Tibial nerve (tissue), 4 donors: Measurements from ENCODE around the gene RNF40. TPM values are rescaled to one million over a fixed set of nuclear protein-coding genes. Genes with fewer than 3 reads are reported as not detected.

Source experiments
- DNase-seq, 2 donors: peaks; one replicate each; pipeline ENCODE4 v3.0.0-alpha.2; 2019; ENCODE audit warnings: low spot score in 2 of 2
- H3K27ac ChIP-seq, 4 donors: fragments of 200-600 bp; sonication (generic) in 3 of 4; one replicate each; pipeline ENCODE4 v1.5.1; 2017 to 2019; ENCODE audit warnings: mild to moderate bottlenecking in 1 of 4
- H3K27me3 ChIP-seq, 2 donors: fragments of 200-600 bp; sonication (generic) in 1 of 2; one replicate each; pipeline versions ENCODE4 v1.5.1 to v1.6.0; 2017 to 2019
- H3K36me3 ChIP-seq, 3 donors: fragments of 200-600 bp; sonication (generic); one replicate each; pipeline ENCODE4 v1.5.1; 2018 to 2019
- H3K4me1 ChIP-seq, 4 donors: fragments of 200-600 bp; sonication (generic) in 3 of 4; one replicate each; pipeline ENCODE4 v1.5.1; 2017 to 2019
- H3K4me3 ChIP-seq, 4 donors: fragments of 200-600 bp; sonication (generic) in 3 of 4; one replicate each; pipeline ENCODE4 v1.5.1; 2017 to 2019; ENCODE audit warnings: mild to moderate bottlenecking in 1 of 4, moderate library complexity in 1 of 4
- H3K9me3 ChIP-seq, 4 donors: fragments of 200-600 bp; sonication (generic) in 3 of 4; one replicate each; pipeline ENCODE4 v1.5.1; 2017 to 2019
- CTCF ChIP-seq, 5 experiments: fragments of 200-600 bp in 3 of 5; fragments of 450-650 bp in 2 of 5; sonication (generic) in 3 of 5; IDR thresholded peaks; one replicate each; pipeline ENCODE4 v1.5.1; 2016 to 2019; ENCODE audit warnings: antibody characterized with exemption in 5 of 5, mild to moderate bottlenecking in 3 of 5, moderate library complexity in 2 of 5
- EP300 ChIP-seq, 2 donors: sonication (generic); formaldehyde crosslinking; IDR thresholded peaks; one replicate each; pipeline ENCODE4 v1.6.1; 2017; ENCODE audit warnings: antibody characterized with exemption in 2 of 2, mild to moderate bottlenecking in 1 of 2
- POLR2A ChIP-seq, 2 donors: fragments of 450-650 bp; IDR thresholded peaks; one replicate each; pipeline ENCODE4 v1.6.1; 2017; ENCODE audit warnings: antibody characterized with exemption in 2 of 2, mild to moderate bottlenecking in 2 of 2, moderate library complexity in 2 of 2
- WGBS, 2 donors: methylation state at CpG; one replicate each; pipeline ENCODE4 v1.1.5; 2018; 5-methylcytosine and 5-hydroxymethylcytosine counted together
- total RNA-seq, 4 donors: library from RNA; depleted of rRNA; stranded (reverse); fragments of >200 nt; gene quantifications; one replicate each; pipeline ENCODE4 v1.1.0, GENCODE V29; 2016

RNF40 gene
- total RNA-seq = 100 to 1,000 TPM in 1 of 4 donors, 10 to 100 TPM in 3; 71.7 to 127 (median 91.5) TPM

DNA sequence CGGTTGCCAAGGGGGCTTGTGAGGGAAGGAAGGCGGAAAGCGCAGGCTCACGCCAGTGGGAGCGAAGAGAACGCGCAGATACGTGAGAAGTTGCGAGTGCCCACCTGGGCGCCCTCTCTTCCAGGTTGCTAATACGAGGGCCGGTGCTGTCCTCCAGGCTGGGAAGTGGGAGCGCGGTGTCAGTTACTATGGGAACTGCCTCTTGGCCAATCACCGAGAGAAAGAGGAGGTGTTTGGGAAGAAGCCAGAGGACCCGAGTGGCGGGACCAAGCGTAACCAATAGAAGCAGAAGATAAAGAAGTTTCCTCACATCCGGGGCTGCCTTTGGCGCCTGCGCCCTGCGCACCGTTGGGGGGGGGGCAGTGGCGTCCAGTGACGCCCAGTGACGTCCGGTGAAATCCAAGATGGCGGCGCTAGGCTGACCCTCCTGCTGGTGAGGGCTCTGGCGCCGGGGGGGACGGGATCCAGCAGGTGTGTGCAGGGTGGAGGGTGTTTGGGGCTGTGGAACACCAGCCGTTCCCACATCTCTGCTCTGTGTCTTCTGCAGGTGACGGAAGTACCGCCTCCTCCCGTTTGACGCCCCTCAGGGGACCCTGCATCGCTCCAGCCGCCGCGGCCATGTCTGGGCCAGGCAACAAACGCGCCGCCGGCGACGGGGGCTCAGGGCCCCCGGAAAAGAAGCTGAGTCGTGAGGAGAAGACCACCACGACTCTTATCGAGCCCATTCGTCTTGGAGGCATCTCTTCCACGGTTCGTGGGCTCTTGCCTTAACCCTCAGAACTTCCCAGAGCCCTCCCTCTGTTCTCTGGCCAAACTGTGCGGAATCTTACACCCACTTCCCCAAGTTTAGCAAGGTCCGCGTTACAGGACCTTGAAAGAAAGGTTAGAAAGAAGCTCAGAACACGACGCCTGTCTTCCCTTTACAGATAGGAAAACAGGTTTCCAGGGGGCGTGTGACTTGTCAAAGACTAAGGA, at the start of gene RNF40, which contains the start of gene CFAP119:
Gene RNF40, plus strand, starts transcription at position 395 of the 975 bp plus-strand sequence. Its CDS starts 224 bp downstream, at position 619.
Gene CFAP119, minus strand, starts transcription at position 135 of the 975 bp plus-strand sequence. CDS start 314 bp downstream, outside the sequence.
- TF ChIP-seq EP300 (IDR thresholded peaks at IDR 0.05) (peak; percentile 90 to 96), POLR2A (IDR thresholded peaks at IDR 0.05) (peak; percentile 63 to 77), CTCF (IDR thresholded peaks at IDR 0.05) (peak in 2 of 5 experiments; percentile 32 to 49)

GRCh38 chr16:30715750-30716445, 46.2 kb upstream of the RNF40 start:
- no peaks in the 10 kb centered on the region for H3K27me3 ChIP-seq
- no peak for DNase-seq
- peak overlapping the region in 2 of 4 donors; percentile 58 to 70 for H3K27ac ChIP-seq
- peaks cover 3 to 100% (median 56%) of the 10 kb centered on the region in 3 donors for H3K36me3 ChIP-seq
- no peaks in the 10 kb centered on the region for H3K9me3 ChIP-seq
- peaks cover 0 to 4% (median 0%) of the 10 kb centered on the region in 4 donors for H3K4me1 ChIP-seq
- no peak for TF ChIP-seq EP300 (IDR thresholded peaks at IDR 0.05)
- no peak for TF ChIP-seq CTCF (IDR thresholded peaks at IDR 0.05)
- no peak for TF ChIP-seq POLR2A (IDR thresholded peaks at IDR 0.05)
- H3K4me3 ChIP-seq = no peak overlapping the region
- 74 to 80% methylated on average over 17 of the region's 17 CpGs for WGBS, 2 donors

More for the DNA sequence above, at the start of gene RNF40, which contains the start of gene CFAP119:
- H3K4me1 ChIP-seq = peaks cover 3 to 35% (median 17%) of the 10 kb centered on the region in 4 donors
- H3K27me3 ChIP-seq = no peaks in the 10 kb centered on the region
- peaks cover 18 to 65% (median 29%) of the 10 kb centered on the region in 3 donors for H3K36me3 ChIP-seq
- peak within 1 kb of the TSS; percentile 74 to 98 (median 94) for H3K27ac ChIP-seq
- no peaks in the 10 kb centered on the region for H3K9me3 ChIP-seq
- peak within 1 kb of the TSS; percentile 54 to 93 (median 76) for H3K4me3 ChIP-seq
- whole genome bisulfite sequencing, 2 donors = 1% methylated on average over 51 to 56 of the region's 60 CpGs
- DNase-seq = peak; percentile 92 to 98

DNA sequence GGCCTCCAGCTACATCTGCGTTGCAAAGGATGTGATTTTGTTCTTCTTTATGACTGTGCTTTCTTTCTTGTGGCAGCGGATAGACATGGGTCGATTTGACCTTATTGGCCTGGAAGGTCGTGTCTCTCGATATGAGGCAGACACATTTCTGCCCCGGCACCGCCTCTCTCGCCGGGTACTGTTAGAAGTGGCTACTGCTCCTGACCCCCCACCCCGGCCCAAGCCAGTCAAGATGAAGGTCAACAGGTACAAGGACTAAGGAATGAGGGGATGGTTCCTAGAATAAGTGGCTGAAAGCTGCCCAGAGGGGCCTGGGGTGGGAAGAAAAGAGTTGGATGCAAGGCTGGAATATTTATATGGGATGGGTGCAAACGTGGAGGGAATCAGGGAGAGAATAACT, 42.0 kb upstream of the RNF40 start:
- TF ChIP-seq EP300 (IDR thresholded peaks at IDR 0.05) = no peak
- TF ChIP-seq POLR2A (IDR thresholded peaks at IDR 0.05) = no peak
- TF ChIP-seq CTCF (IDR thresholded peaks at IDR 0.05) = no peak
- H3K27ac ChIP-seq = no peak overlapping the region
- no peak overlapping the region for H3K4me3 ChIP-seq
- H3K36me3 ChIP-seq = peaks cover 6 to 100% (median 62%) of the 10 kb centered on the region in 3 donors
- 82 to 83% methylated on average over 11 of the region's 11 CpGs for WGBS, 2 donors
- H3K9me3 ChIP-seq = no peaks in the 10 kb centered on the region
- H3K27me3 ChIP-seq = no peaks in the 10 kb centered on the region
- no peaks in the 10 kb centered on the region for H3K4me1 ChIP-seq
- DNase-seq = no peak

- Histone ChIP-seq H3K27me3 (no peaks in the 10 kb centered on the region), H3K36me3 (peaks cover 6 to 100% (median 62%) of the 10 kb centered on the region in 3 donors), H3K4me1 (no peaks in the 10 kb centered on the region), H3K27ac (no peak overlapping the region), H3K4me3 (no peak overlapping the region), H3K9me3 (no peaks in the 10 kb centered on the region)
- DNase-seq = no peak
- 85 to 92% methylated on average over 8 to 9 of the region's 9 CpGs for WGBS, 2 donors
- no peak for TF ChIP-seq CTCF (IDR thresholded peaks at IDR 0.05)
- no peak for TF ChIP-seq EP300 (IDR thresholded peaks at IDR 0.05)
- no peak for TF ChIP-seq POLR2A (IDR thresholded peaks at IDR 0.05)
Measured at GRCh38 chr16:30720694-30721093, 41.4 kb upstream of the RNF40 start.
